ENCODE data around the gene CYP3A4.
"Not testable (repeated sequence)": the region's sequence is repeated elsewhere in the genome, so short reads cannot be mapped to it uniquely, and the experiment has no call there.

Gene CYP3A4

GRCh38 chr7:99784007-99784406 lies at the start of gene CYP3A4:
Gene CYP3A4, minus strand, starts transcription at chr7:99784184. Its CDS starts 103 bp downstream, at chr7:99784081.
- no peak for DNase-seq

GRCh38 chr7:99833289-99833877 lies 49.4 kb upstream of the CYP3A4 start:
- DNase-seq: peak; percentile 2

- no peak for DNase-seq
Observed at GRCh38 chr7:99831595-99831994, 47.6 kb upstream of the CYP3A4 start.

- DNase-seq: no peak
Observed at GRCh38 chr7:99829524-99830160, 45.7 kb upstream of the CYP3A4 start.

GRCh38 chr7:99828811-99829210 lies 44.8 kb upstream of the CYP3A4 start:
- no peak for DNase-seq

- no peak for DNase-seq
Observed at GRCh38 chr7:99827040-99827778, 43.2 kb upstream of the CYP3A4 start.

- no peak for DNase-seq
Observed at GRCh38 chr7:99825873-99826272, 41.9 kb upstream of the CYP3A4 start.

- DNase-seq: no peak
Observed at GRCh38 chr7:99825452-99825851, 41.5 kb upstream of the CYP3A4 start.

- no peak for DNase-seq
Observed at GRCh38 chr7:99824091-99824490, 40.1 kb upstream of the CYP3A4 start.

GRCh38 chr7:99822731-99823718 lies 39.0 kb upstream of the CYP3A4 start:
- DNase-seq: no peak

GRCh38 chr7:99820408-99821027 lies 36.5 kb upstream of the CYP3A4 start:
- no peak for DNase-seq

GRCh38 chr7:99808766-99809165 lies 24.8 kb upstream of the CYP3A4 start:
- DNase-seq: no peak

- DNase-seq: no peak
Observed at GRCh38 chr7:99806839-99807478, 23.0 kb upstream of the CYP3A4 start.

GRCh38 chr7:99805641-99806040 lies 21.7 kb upstream of the CYP3A4 start:
- no peak for DNase-seq

- not testable (repeated sequence) for DNase-seq
Observed at GRCh38 chr7:99803118-99803517, 19.1 kb upstream of the CYP3A4 start.

- not testable (repeated sequence) for DNase-seq
Observed at GRCh38 chr7:99801407-99801806, 17.4 kb upstream of the CYP3A4 start.

- no peak for DNase-seq
Observed at GRCh38 chr7:99798972-99799371, 15.0 kb upstream of the CYP3A4 start.

GRCh38 chr7:99795864-99796263 lies 11.9 kb upstream of the CYP3A4 start:
- not testable (repeated sequence) for DNase-seq

- DNase-seq: no peak
Observed at GRCh38 chr7:99794585-99795502, 10.9 kb upstream of the CYP3A4 start.

GRCh38 chr7:99793443-99793842 lies 9.5 kb upstream of the CYP3A4 start:
- no peak for DNase-seq

GRCh38 chr7:99792967-99793366 lies 9.0 kb upstream of the CYP3A4 start:
- no peak for DNase-seq
